ENCODE measurements around the gene PATE4.
"Not testable (repeated sequence)": the region's sequence is repeated elsewhere in the genome, so short reads cannot be mapped to it uniquely, and the experiment has no call there.

The PATE4 gene
- 0 to 0.18 (median 0) reads per million in 4 experiments for total RNA-seq

GRCh38 chr11:125833016-125833415 lies at the start of gene PATE4:
Gene PATE4, plus strand, starts transcription at chr11:125833316. Its CDS starts 44 bp downstream, at chr11:125833360.
- DNase-seq, result no peak

- DNase-seq, result no peak
Measured at GRCh38 chr11:125784678-125785077, 48.4 kb upstream of the PATE4 start.

GRCh38 chr11:125787827-125788226 lies 45.3 kb upstream of the PATE4 start, which contains the start of gene PATE3:
Gene PATE3, plus strand, starts transcription at chr11:125788127. Its CDS starts 25 bp downstream, at chr11:125788152.
- DNase-seq, result no peak

- no peak for DNase-seq
Measured at GRCh38 chr11:125790825-125791224, 42.3 kb upstream of the PATE4 start.

GRCh38 chr11:125797641-125798040 lies 35.5 kb upstream of the PATE4 start:
- DNase-seq, result no peak

- no peak for DNase-seq
Measured at GRCh38 chr11:125799808-125800207, 33.3 kb upstream of the PATE4 start.

GRCh38 chr11:125802387-125802786 lies 30.7 kb upstream of the PATE4 start:
- no peak for DNase-seq

- no peak for DNase-seq
Measured at GRCh38 chr11:125807909-125808308, 25.2 kb upstream of the PATE4 start.

GRCh38 chr11:125835748-125836147 lies 2.6 kb downstream of the PATE4 start:
- DNase-seq, result no peak

GRCh38 chr11:125842321-125842948 lies 9.3 kb downstream of the PATE4 start:
- DNase-seq, result no peak

- DNase-seq, result no peak
Measured at GRCh38 chr11:125846188-125846587, 13.1 kb downstream of the PATE4 start.

GRCh38 chr11:125857670-125858069 lies 24.6 kb downstream of the PATE4 start:
- DNase-seq, result not testable (repeated sequence)

GRCh38 chr11:125862786-125863185 lies 29.7 kb downstream of the PATE4 start:
- DNase-seq, result not testable (repeated sequence)

GRCh38 chr11:125865354-125865753 lies 32.2 kb downstream of the PATE4 start:
- DNase-seq, result not testable (repeated sequence)

GRCh38 chr11:125869521-125869920 lies 36.4 kb downstream of the PATE4 start:
- DNase-seq, result no peak

GRCh38 chr11:125871391-125872137 lies 38.4 kb downstream of the PATE4 start:
- no peak for DNase-seq

GRCh38 chr11:125872138-125872491 lies 39.0 kb downstream of the PATE4 start:
- DNase-seq, result no peak

- no peak for DNase-seq
Measured at GRCh38 chr11:125873881-125874555, 40.9 kb downstream of the PATE4 start.

GRCh38 chr11:125874556-125875124 lies 41.5 kb downstream of the PATE4 start:
- no peak for DNase-seq

GRCh38 chr11:125881291-125881690 lies 48.2 kb downstream of the PATE4 start:
- no peak for DNase-seq

- no peak for DNase-seq
Measured at GRCh38 chr11:125883375-125883774, 50.3 kb downstream of the PATE4 start.

GRCh38 chr11:125886997-125887372 lies 53.9 kb downstream of the PATE4 start:
- DNase-seq, result no peak

Data from effector CD8-positive, alpha-beta T cell (primary cell).